Heart left ventricle (tissue), 16 donors: ENCODE data around the gene PLCH1. TPM values are rescaled to one million over a fixed set of nuclear protein-coding genes. Genes with fewer than 3 reads are reported as not detected.

ENCODE experiments used
- ATAC-seq, 4 donors: fragments of 200-7000 bp; cut with Tn5 transposase; one replicate each; pipeline ENCODE4 v1.9.1; 2020 to 2022; ENCODE audit warnings: moderate library complexity in 4 of 4, mild to moderate bottlenecking in 3 of 4, moderate number of reproducible peaks in 1 of 4
- DNase-seq, 5 donors: peaks; one replicate each; pipeline ENCODE4 v3.0.0-alpha.2; 2020
- H3K27ac ChIP-seq, 12 donors: fragments of 200-600 bp; sonication (generic) in 4 of 12; one replicate each; pipeline versions ENCODE4 v1.5.0 to v1.8.0; 2016 to 2022; ENCODE audit warnings: mild to moderate bottlenecking in 2 of 12
- H3K27me3 ChIP-seq, 9 donors: fragments of 200-600 bp; sonication (generic) in 2 of 9; one replicate each; pipeline versions ENCODE4 v1.5.1 to v1.8.0; 2016 to 2022; ENCODE audit warnings: mild to moderate bottlenecking in 3 of 9
- H3K36me3 ChIP-seq, 9 donors: fragments of 200-600 bp; sonication (generic) in 2 of 9; one replicate each; pipeline versions ENCODE4 v1.5.0 to v1.8.0; 2018 to 2022; ENCODE audit warnings: mild to moderate bottlenecking in 2 of 9
- H3K4me1 ChIP-seq, 12 donors: fragments of 200-600 bp; sonication (generic) in 4 of 12; one replicate each; pipeline versions ENCODE4 v1.5.0 to v1.8.0; 2016 to 2022; ENCODE audit warnings: mild to moderate bottlenecking in 3 of 12
- H3K4me3 ChIP-seq, 12 donors: fragments of 200-600 bp; sonication (generic) in 4 of 12; one replicate each; pipeline versions ENCODE4 v1.5.0 to v1.8.0; 2017 to 2022; ENCODE audit warnings: mild to moderate bottlenecking in 9 of 12, moderate library complexity in 4 of 12
- H3K9me3 ChIP-seq, 12 donors: fragments of 200-600 bp; sonication (generic) in 4 of 12; one replicate each; pipeline versions ENCODE4 v1.5.0 to v1.8.0; 2016 to 2022; ENCODE audit warnings: mild to moderate bottlenecking in 1 of 12
- CTCF ChIP-seq, 12 donors: fragments of 200-600 bp; sonication (generic) in 4 of 12; IDR thresholded peaks; one replicate each; pipeline versions ENCODE4 v1.5.0 to v1.8.0; 2018 to 2022; ENCODE audit warnings: antibody characterized with exemption in 12 of 12, mild to moderate bottlenecking in 5 of 12
- POLR2A ChIP-seq, 2 donors: fragments of 450-650 bp; IDR thresholded peaks; one replicate each; pipeline ENCODE4 v1.6.1; 2017; ENCODE audit warnings: antibody characterized with exemption in 2 of 2, mild to moderate bottlenecking in 2 of 2, moderate library complexity in 2 of 2
- WGBS, 4 donors: extraction: QIAGEN DNeasy Blood & Tissue Kit in 2 of 4; methylation state at CpG; one replicate each; pipeline versions ENCODE4 v1.1.5 to v1.1.7; 2013 to 2018; 5-methylcytosine and 5-hydroxymethylcytosine counted together
- intact Hi-C, 10 donors: fragments of 100-400 bp; cut with DNase I; formaldehyde crosslinking; loops; one replicate each; pipeline versions ENCODE4 v1.11.1 to v1.14.2; 2022
- polyA plus RNA-seq, 2 donors: library from polyadenylated mRNA; stranded (reverse); fragments of 200-250 nt; gene quantifications; one replicate each; pipeline ENCODE4 v1.2.3, GENCODE V29; 2013
- total RNA-seq, 9 donors: library from RNA; depleted of rRNA in 2 of 9; stranded (reverse); fragments of >200 nt in 2 of 9; fragmentation: NEBNext Ultra II Directional in 3 of 9; extraction: Animal tissue kit (Norgen Biotek cat#: 25700) in 3 of 9; gene quantifications; one replicate each; pipeline versions ENCODE4 v1.1.0 to v1.2.4, GENCODE V29; 2016 to 2023
- donor health status: ischemic (EF 13 %, LVEDD 7.1; RV severe dilation, severe dysfunction).
- donor health status: healthy with polysubstance abuse.
- donor health status: DM: no; HTN: yes; CAD: no.
- donor health status: DM: no; HTN: no; CAD: no.
- donor health status: ischemic (EF 25% LVEDD 6.9; RV normal size, moderate dysfunction).
- donor health status: ischemic (EF 25% LVEDD 5.7; RV mildly dilated, moderate dysfunction).
- donor health status: healthy.
- donor health status: DM: yes; HTN: yes; CAD: no.
- donor health status: ischemic (EF 35%, LVEDD 5.7; RV mildly dilated, moderate dysfunction).
- donor health status: nonischemic (EF 11% LVEDD 7.7; RV severe dilation, severe dysfunction).
- donor health status: DM: yes; HTN: yes; CAD: no.
- donor health status: PGD.
- donor health status: ischemic (EF 29% LVEDD 5.4; RV normal size, mild dysfunction).
- donor health status: nonischemic (EF 23%, LVEDD 6.1; RV moderate dilation, normal function).

PLCH1 gene
- total and polyA plus RNA-seq, 11 donors = 0.07 to 2.7 (median 0.23) TPM

- intact Hi-C loops = no loop called here
- TF ChIP-seq POLR2A (IDR thresholded peaks at IDR 0.05) = no peak
- TF ChIP-seq CTCF (IDR thresholded peaks at IDR 0.05) = no peak
- H3K4me1 ChIP-seq = no peaks in the 10 kb centered on the region
- ATAC-seq = no peak
- no peak for DNase-seq
- peaks cover 0 to 15% (median 0%) of the 10 kb centered on the region in 12 donors for H3K9me3 ChIP-seq
- H3K27me3 ChIP-seq = no peaks in the 10 kb centered on the region
- no peaks in the 10 kb centered on the region for H3K36me3 ChIP-seq
- 70 to 79% (median 75%) methylated on average over 5 of the region's 5 CpGs for WGBS, 4 donors
- no peak overlapping the region for H3K4me3 ChIP-seq
- no peak overlapping the region for H3K27ac ChIP-seq
Measured at GRCh38 chr3:155604967-155605366, 139.9 kb downstream of the PLCH1 start.

- Histone ChIP-seq H3K27ac (no peak overlapping the region), H3K27me3 (no peaks in the 10 kb centered on the region), H3K9me3 (peaks cover 0 to 7% (median 0%) of the 10 kb centered on the region in 12 donors), H3K4me3 (no peak overlapping the region), H3K36me3 (no peaks in the 10 kb centered on the region), H3K4me1 (no peaks in the 10 kb centered on the region)
- intact Hi-C loops = no loop called here
- 88 to 93% (median 89%) methylated on average over 2 of the region's 2 CpGs for WGBS, 4 donors
- TF ChIP-seq POLR2A (IDR thresholded peaks at IDR 0.05) (no peak), CTCF (IDR thresholded peaks at IDR 0.05) (no peak)
- ATAC-seq (no peak), DNase-seq (no peak)
Measured at GRCh38 chr3:155604126-155604525, 140.7 kb downstream of the PLCH1 start.

GRCh38 chr3:155603302-155603701 lies 141.6 kb downstream of the PLCH1 start:
- Histone ChIP-seq H3K4me1 (no peaks in the 10 kb centered on the region), H3K27ac (no peak overlapping the region), H3K36me3 (no peaks in the 10 kb centered on the region), H3K27me3 (no peaks in the 10 kb centered on the region), H3K9me3 (no peaks in the 10 kb centered on the region), H3K4me3 (no peak overlapping the region)
- DNase-seq (no peak), ATAC-seq (no peak)
- intact Hi-C loops = no loop called here
- TF ChIP-seq CTCF (IDR thresholded peaks at IDR 0.05) = no peak
- no peak for TF ChIP-seq POLR2A (IDR thresholded peaks at IDR 0.05)

GRCh38 chr3:155602307-155602706 lies 142.6 kb downstream of the PLCH1 start:
- intact Hi-C loops = no loop called here
- Histone ChIP-seq H3K36me3 (no peaks in the 10 kb centered on the region), H3K4me3 (no peak overlapping the region), H3K27ac (no peak overlapping the region), H3K9me3 (no peaks in the 10 kb centered on the region), H3K27me3 (no peaks in the 10 kb centered on the region), H3K4me1 (no peaks in the 10 kb centered on the region)
- ATAC-seq (no peak), DNase-seq (no peak)
- 31 to 56% (median 49%) methylated on average over 2 of the region's 2 CpGs for WGBS, 4 donors
- TF ChIP-seq CTCF (IDR thresholded peaks at IDR 0.05) (no peak), POLR2A (IDR thresholded peaks at IDR 0.05) (no peak)
